ENCODE data around the gene POC1A.

- TF ChIP-seq CTCF (IDR thresholded peaks at IDR 0.05) (no peak), POLR2A (IDR thresholded peaks at IDR 0.05) (no peak)
Observed at GRCh38 chr3:52051444-52051843, 102.8 kb downstream of the POC1A start.

Measured in testis (tissue), 2 donors.